Neutrophil (primary cell): ENCODE measurements around the gene EPS8.

Experiments
- H3K27ac ChIP-seq: fragments of 200-600 bp; sonication (generic); 2 replicates; pipeline ENCODE4 v1.5.1; 2016; ENCODE audit warnings: mild to moderate bottlenecking, moderate library complexity
- H3K27me3 ChIP-seq: fragments of 200-600 bp; sonication (generic); 2 replicates; pipeline ENCODE4 v1.6.0; 2016; ENCODE audit warnings: mild to moderate bottlenecking
- H3K36me3 ChIP-seq: fragments of 200-600 bp; sonication (generic); 2 replicates; pipeline ENCODE4 v1.5.1; 2017
- H3K4me1 ChIP-seq, 2 experiments: fragments of 200-600 bp in 1 of 2; sonication (generic) in 1 of 2; 1 replicate in 1 of 2; 2 replicates in 1 of 2; pipeline versions ENCODE4 v1.5.1 to v1.6.1; 2013 to 2016; ENCODE audit warnings: low read depth in 1 of 2, low read length in 1 of 2, mild to moderate bottlenecking in 1 of 2, moderate library complexity in 1 of 2; ENCODE audit not compliant: control insufficient read depth in 1 of 2, insufficient read depth in 1 of 2
- H3K4me3 ChIP-seq, 2 experiments: fragments of 200-600 bp in 1 of 2; sonication (generic) in 1 of 2; 1 replicate in 1 of 2; 2 replicates in 1 of 2; pipeline ENCODE4 v1.5.1; 2013 to 2016; ENCODE audit warnings: low read depth in 1 of 2, low read length in 1 of 2, mild to moderate bottlenecking in 1 of 2, moderate library complexity in 1 of 2
- H3K9me3 ChIP-seq: fragments of 200-600 bp; sonication (generic); 2 replicates; pipeline ENCODE4 v1.5.1; 2016
- CTCF ChIP-seq: fragments of 200-600 bp; sonication (generic); IDR thresholded peaks from 2 replicates; pipeline ENCODE4 v1.5.1; 2016; ENCODE audit warnings: antibody characterized with exemption

EPS8 gene

GRCh38 chr12:15829949-15830348 lies 40.8 kb upstream of the EPS8 start:
- Histone ChIP-seq H3K4me1 (no peaks in the 10 kb centered on the region), H3K27ac (no peak overlapping the region), H3K4me3 (no peak overlapping the region), H3K36me3 (no peaks in the 10 kb centered on the region), H3K27me3 (no peaks in the 10 kb centered on the region), H3K9me3 (no peaks in the 10 kb centered on the region)
- TF ChIP-seq CTCF = no peak

GRCh38 chr12:15829255-15829654 lies 40.1 kb upstream of the EPS8 start:
- no peak for TF ChIP-seq CTCF
- no peak overlapping the region for H3K27ac ChIP-seq
- H3K4me3 ChIP-seq = no peak overlapping the region
- no peaks in the 10 kb centered on the region for H3K36me3 ChIP-seq
- H3K4me1 ChIP-seq = no peaks in the 10 kb centered on the region
- no peaks in the 10 kb centered on the region for H3K27me3 ChIP-seq
- H3K9me3 ChIP-seq = no peaks in the 10 kb centered on the region

- no peak overlapping the region for H3K27ac ChIP-seq
- H3K27me3 ChIP-seq = no peaks in the 10 kb centered on the region
- H3K4me1 ChIP-seq = no peaks in the 10 kb centered on the region
Observed at GRCh38 chr12:15827136-15827535, 37.9 kb upstream of the EPS8 start.

GRCh38 chr12:15824516-15824915 lies 35.3 kb upstream of the EPS8 start:
- no peak overlapping the region for H3K4me3 ChIP-seq
- no peaks in the 10 kb centered on the region for H3K9me3 ChIP-seq
- H3K27me3 ChIP-seq = no peaks in the 10 kb centered on the region
- no peak for TF ChIP-seq CTCF
- no peaks in the 10 kb centered on the region for H3K4me1 ChIP-seq
- H3K36me3 ChIP-seq = no peaks in the 10 kb centered on the region
- no peak overlapping the region for H3K27ac ChIP-seq

More at GRCh38 chr12:15827136-15827535, 37.9 kb upstream of the EPS8 start:
- Histone ChIP-seq H3K4me3 (no peak overlapping the region), H3K36me3 (no peaks in the 10 kb centered on the region), H3K9me3 (no peaks in the 10 kb centered on the region)
- TF ChIP-seq CTCF = no peak

- Histone ChIP-seq H3K4me3 (no peak overlapping the region), H3K27me3 (no peaks in the 10 kb centered on the region), H3K4me1 (no peaks in the 10 kb centered on the region), H3K36me3 (no peaks in the 10 kb centered on the region), H3K9me3 (no peaks in the 10 kb centered on the region), H3K27ac (no peak overlapping the region)
- TF ChIP-seq CTCF = no peak
Observed at GRCh38 chr12:15823360-15824128, 34.4 kb upstream of the EPS8 start.
